Transverse colon (tissue), 3 donors: ENCODE results near the gene ACTL6B.

Experiments used
- CTCF ChIP-seq, 5 experiments: fragments of 200-600 bp in 3 of 5; fragments of 450-650 bp in 2 of 5; sonication (generic) in 3 of 5; IDR thresholded peaks; 1 replicate in 2 of 5; 2 replicates in 3 of 5; pipeline ENCODE4 v1.5.1; 2016 to 2017; ENCODE audit warnings: antibody characterized with exemption in 5 of 5, inconsistent platforms in 3 of 5, mild to moderate bottlenecking in 2 of 5, moderate library complexity in 1 of 5
- EP300 ChIP-seq: sonication (generic); formaldehyde crosslinking; IDR thresholded peaks from one replicate; pipeline ENCODE4 v1.6.1; 2017; ENCODE audit warnings: antibody characterized with exemption, low read depth
- POLR2A ChIP-seq: fragments of 450-650 bp; IDR thresholded peaks from one replicate; pipeline ENCODE4 v1.6.1; 2016; ENCODE audit warnings: antibody characterized with exemption, mild to moderate bottlenecking, moderate library complexity

GRCh38 chr7:100603726-100604027 is 52.6 kb downstream of the ACTL6B start:
- no peak for TF ChIP-seq CTCF (IDR thresholded peaks at IDR 0.05)
- TF ChIP-seq POLR2A = no peak
- TF ChIP-seq EP300 = no peak
